SK-N-SH (cell line): ENCODE data around the gene ZNF496.

Experiments used
- GATA2 ChIP-seq: sonication (generic); formaldehyde crosslinking; IDR thresholded peaks from 2 replicates; pipeline ENCODE4 v1.5.0; 2020; ENCODE audit warnings: mild to moderate bottlenecking, missing genetic modification reagents
- TEAD4 ChIP-seq: IDR thresholded peaks from 2 replicates; pipeline ENCODE4 v1.4.0; 2012; ENCODE audit warnings: mild to moderate bottlenecking, borderline replicate concordance; ENCODE audit not compliant: insufficient read depth
- TF ChIP-seq, protein P1 (sequence below): fragments of 200-600 bp; sonication (generic); IDR thresholded peaks from 2 replicates; pipeline ENCODE4 v1.6.1; 2017; ENCODE audit warnings: antibody characterized with exemption, mild to moderate bottlenecking, moderate library complexity

DNA sequence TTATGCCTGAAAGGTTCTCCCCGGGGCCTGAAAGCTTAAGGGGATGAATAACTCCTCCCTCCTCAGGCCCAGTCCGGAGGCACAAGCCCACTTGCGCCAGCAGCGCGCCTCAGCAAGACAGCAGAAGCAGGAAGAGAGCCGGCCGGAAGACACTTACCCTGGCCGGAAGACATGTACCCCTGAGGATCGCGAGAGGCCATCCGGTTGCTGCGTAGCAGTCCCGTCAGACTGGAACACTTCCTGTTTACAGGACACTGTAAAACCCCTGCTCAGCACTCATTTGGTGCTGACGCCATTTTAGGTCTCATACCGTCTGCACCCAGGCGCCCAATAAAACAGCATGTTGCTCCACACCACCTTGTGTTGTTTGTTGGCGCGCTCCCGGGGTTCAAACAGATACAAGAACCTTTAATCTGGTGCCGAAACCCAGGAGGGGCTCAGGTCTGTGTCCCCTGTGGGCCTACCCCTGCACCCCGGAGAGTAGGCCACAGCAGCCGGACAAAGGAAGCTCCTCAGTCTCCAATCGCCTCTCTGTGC is 45.5 kb downstream of the ZNF496 start:
- TF ChIP-seq GATA2 (no peak), TEAD4 (no peak)
- TF ChIP-seq, protein P1, sequence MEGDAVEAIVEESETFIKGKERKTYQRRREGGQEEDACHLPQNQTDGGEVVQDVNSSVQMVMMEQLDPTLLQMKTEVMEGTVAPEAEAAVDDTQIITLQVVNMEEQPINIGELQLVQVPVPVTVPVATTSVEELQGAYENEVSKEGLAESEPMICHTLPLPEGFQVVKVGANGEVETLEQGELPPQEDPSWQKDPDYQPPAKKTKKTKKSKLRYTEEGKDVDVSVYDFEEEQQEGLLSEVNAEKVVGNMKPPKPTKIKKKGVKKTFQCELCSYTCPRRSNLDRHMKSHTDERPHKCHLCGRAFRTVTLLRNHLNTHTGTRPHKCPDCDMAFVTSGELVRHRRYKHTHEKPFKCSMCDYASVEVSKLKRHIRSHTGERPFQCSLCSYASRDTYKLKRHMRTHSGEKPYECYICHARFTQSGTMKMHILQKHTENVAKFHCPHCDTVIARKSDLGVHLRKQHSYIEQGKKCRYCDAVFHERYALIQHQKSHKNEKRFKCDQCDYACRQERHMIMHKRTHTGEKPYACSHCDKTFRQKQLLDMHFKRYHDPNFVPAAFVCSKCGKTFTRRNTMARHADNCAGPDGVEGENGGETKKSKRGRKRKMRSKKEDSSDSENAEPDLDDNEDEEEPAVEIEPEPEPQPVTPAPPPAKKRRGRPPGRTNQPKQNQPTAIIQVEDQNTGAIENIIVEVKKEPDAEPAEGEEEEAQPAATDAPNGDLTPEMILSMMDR = no peak
